ENCODE data around the gene NAV3.

The NAV3 gene

GRCh38 chr12:78145398-78145797 is 314.7 kb downstream of the NAV3 start:
- no peaks in the 10 kb centered on the region for H3K9me3 ChIP-seq (ENCODE audit: control insufficient read depth, insufficient read depth, low read length)
- no peak overlapping the region for H3K9ac ChIP-seq (ENCODE audit: low read depth, low read length)
- H3K27me3 ChIP-seq (ENCODE audit: control insufficient read depth, insufficient read depth, low read length), result no peaks in the 10 kb centered on the region
- H3K36me3 ChIP-seq (ENCODE audit: control insufficient read depth, insufficient read depth, low read length), result no peaks in the 10 kb centered on the region
- no peak overlapping the region for H3K4me3 ChIP-seq (ENCODE audit: low read depth, low read length)
- no peaks in the 10 kb centered on the region for H3K4me1 ChIP-seq (ENCODE audit: control insufficient read depth, insufficient read depth, low read length)

- Histone ChIP-seq H3K4me3 (ENCODE audit: low read depth, low read length) (no peak overlapping the region), H3K9me3 (ENCODE audit: control insufficient read depth, insufficient read depth, low read length) (no peaks in the 10 kb centered on the region), H3K9ac (ENCODE audit: low read depth, low read length) (no peak overlapping the region), H3K27me3 (ENCODE audit: control insufficient read depth, insufficient read depth, low read length) (no peaks in the 10 kb centered on the region), H3K36me3 (ENCODE audit: control insufficient read depth, insufficient read depth, low read length) (no peaks in the 10 kb centered on the region), H3K4me1 (ENCODE audit: control insufficient read depth, insufficient read depth, low read length) (no peaks in the 10 kb centered on the region)
Observed at GRCh38 chr12:78146365-78146772, 315.7 kb downstream of the NAV3 start.

- Histone ChIP-seq H3K9ac (ENCODE audit: low read depth, low read length) (no peak overlapping the region), H3K4me1 (ENCODE audit: control insufficient read depth, insufficient read depth, low read length) (no peaks in the 10 kb centered on the region), H3K4me3 (ENCODE audit: low read depth, low read length) (no peak overlapping the region), H3K36me3 (ENCODE audit: control insufficient read depth, insufficient read depth, low read length) (no peaks in the 10 kb centered on the region), H3K27me3 (ENCODE audit: control insufficient read depth, insufficient read depth, low read length) (no peaks in the 10 kb centered on the region), H3K9me3 (ENCODE audit: control insufficient read depth, insufficient read depth, low read length) (no peaks in the 10 kb centered on the region)
Observed at GRCh38 chr12:78149459-78149858, 318.8 kb downstream of the NAV3 start.

GRCh38 chr12:78155546-78155945 is 324.9 kb downstream of the NAV3 start:
- Histone ChIP-seq H3K9me3 (ENCODE audit: control insufficient read depth, insufficient read depth, low read length) (no peaks in the 10 kb centered on the region), H3K9ac (ENCODE audit: low read depth, low read length) (no peak overlapping the region), H3K4me1 (ENCODE audit: control insufficient read depth, insufficient read depth, low read length) (no peaks in the 10 kb centered on the region), H3K27me3 (ENCODE audit: control insufficient read depth, insufficient read depth, low read length) (no peaks in the 10 kb centered on the region), H3K36me3 (ENCODE audit: control insufficient read depth, insufficient read depth, low read length) (no peaks in the 10 kb centered on the region), H3K4me3 (ENCODE audit: low read depth, low read length) (no peak overlapping the region)

- H3K4me1 ChIP-seq (ENCODE audit: control insufficient read depth, insufficient read depth, low read length), result no peaks in the 10 kb centered on the region
- H3K9me3 ChIP-seq (ENCODE audit: control insufficient read depth, insufficient read depth, low read length), result no peaks in the 10 kb centered on the region
- no peaks in the 10 kb centered on the region for H3K27me3 ChIP-seq (ENCODE audit: control insufficient read depth, insufficient read depth, low read length)
- no peaks in the 10 kb centered on the region for H3K36me3 ChIP-seq (ENCODE audit: control insufficient read depth, insufficient read depth, low read length)
- H3K9ac ChIP-seq (ENCODE audit: low read depth, low read length), result no peak overlapping the region
- H3K4me3 ChIP-seq (ENCODE audit: low read depth, low read length), result no peak overlapping the region
Observed at GRCh38 chr12:78156751-78157150, 326.1 kb downstream of the NAV3 start.

- Histone ChIP-seq H3K4me1 (ENCODE audit: control insufficient read depth, insufficient read depth, low read length) (no peaks in the 10 kb centered on the region), H3K27me3 (ENCODE audit: control insufficient read depth, insufficient read depth, low read length) (no peaks in the 10 kb centered on the region), H3K36me3 (ENCODE audit: control insufficient read depth, insufficient read depth, low read length) (no peaks in the 10 kb centered on the region), H3K4me3 (ENCODE audit: low read depth, low read length) (no peak overlapping the region), H3K9me3 (ENCODE audit: control insufficient read depth, insufficient read depth, low read length) (no peaks in the 10 kb centered on the region), H3K9ac (ENCODE audit: low read depth, low read length) (no peak overlapping the region)
Observed at GRCh38 chr12:78157199-78157598, 326.5 kb downstream of the NAV3 start.

- Histone ChIP-seq H3K36me3 (ENCODE audit: control insufficient read depth, insufficient read depth, low read length) (no peaks in the 10 kb centered on the region), H3K9ac (ENCODE audit: low read depth, low read length) (no peak overlapping the region), H3K4me3 (ENCODE audit: low read depth, low read length) (no peak overlapping the region), H3K4me1 (ENCODE audit: control insufficient read depth, insufficient read depth, low read length) (no peaks in the 10 kb centered on the region), H3K9me3 (ENCODE audit: control insufficient read depth, insufficient read depth, low read length) (no peaks in the 10 kb centered on the region), H3K27me3 (ENCODE audit: control insufficient read depth, insufficient read depth, low read length) (no peaks in the 10 kb centered on the region)
Observed at GRCh38 chr12:78164154-78164553, 333.5 kb downstream of the NAV3 start.

GRCh38 chr12:78167510-78167909 is 336.8 kb downstream of the NAV3 start:
- no peak overlapping the region for H3K4me3 ChIP-seq (ENCODE audit: low read depth, low read length)
- no peaks in the 10 kb centered on the region for H3K9me3 ChIP-seq (ENCODE audit: control insufficient read depth, insufficient read depth, low read length)
- H3K27me3 ChIP-seq (ENCODE audit: control insufficient read depth, insufficient read depth, low read length), result no peaks in the 10 kb centered on the region
- no peaks in the 10 kb centered on the region for H3K4me1 ChIP-seq (ENCODE audit: control insufficient read depth, insufficient read depth, low read length)
- H3K9ac ChIP-seq (ENCODE audit: low read depth, low read length), result no peak overlapping the region
- no peaks in the 10 kb centered on the region for H3K36me3 ChIP-seq (ENCODE audit: control insufficient read depth, insufficient read depth, low read length)

- no peaks in the 10 kb centered on the region for H3K4me1 ChIP-seq (ENCODE audit: control insufficient read depth, insufficient read depth, low read length)
- H3K27me3 ChIP-seq (ENCODE audit: control insufficient read depth, insufficient read depth, low read length), result no peaks in the 10 kb centered on the region
- H3K9me3 ChIP-seq (ENCODE audit: control insufficient read depth, insufficient read depth, low read length), result no peaks in the 10 kb centered on the region
- H3K4me3 ChIP-seq (ENCODE audit: low read depth, low read length), result no peak overlapping the region
- no peaks in the 10 kb centered on the region for H3K36me3 ChIP-seq (ENCODE audit: control insufficient read depth, insufficient read depth, low read length)
- H3K9ac ChIP-seq (ENCODE audit: low read depth, low read length), result no peak overlapping the region
Observed at GRCh38 chr12:78171061-78171460, 340.4 kb downstream of the NAV3 start.

GRCh38 chr12:78176643-78177042 is 345.9 kb downstream of the NAV3 start:
- Histone ChIP-seq H3K4me1 (ENCODE audit: control insufficient read depth, insufficient read depth, low read length) (no peaks in the 10 kb centered on the region), H3K27me3 (ENCODE audit: control insufficient read depth, insufficient read depth, low read length) (no peaks in the 10 kb centered on the region), H3K9me3 (ENCODE audit: control insufficient read depth, insufficient read depth, low read length) (no peaks in the 10 kb centered on the region), H3K9ac (ENCODE audit: low read depth, low read length) (no peak overlapping the region), H3K4me3 (ENCODE audit: low read depth, low read length) (no peak overlapping the region), H3K36me3 (ENCODE audit: control insufficient read depth, insufficient read depth, low read length) (no peaks in the 10 kb centered on the region)

- H3K4me3 ChIP-seq (ENCODE audit: low read depth, low read length), result no peak overlapping the region
- no peaks in the 10 kb centered on the region for H3K36me3 ChIP-seq (ENCODE audit: control insufficient read depth, insufficient read depth, low read length)
- H3K9ac ChIP-seq (ENCODE audit: low read depth, low read length), result no peak overlapping the region
- no peaks in the 10 kb centered on the region for H3K4me1 ChIP-seq (ENCODE audit: control insufficient read depth, insufficient read depth, low read length)
- no peaks in the 10 kb centered on the region for H3K27me3 ChIP-seq (ENCODE audit: control insufficient read depth, insufficient read depth, low read length)
- H3K9me3 ChIP-seq (ENCODE audit: control insufficient read depth, insufficient read depth, low read length), result no peaks in the 10 kb centered on the region
Observed at GRCh38 chr12:78177298-78177697, 346.6 kb downstream of the NAV3 start.

- Histone ChIP-seq H3K4me1 (ENCODE audit: control insufficient read depth, insufficient read depth, low read length) (no peaks in the 10 kb centered on the region), H3K4me3 (ENCODE audit: low read depth, low read length) (no peak overlapping the region), H3K9ac (ENCODE audit: low read depth, low read length) (no peak overlapping the region), H3K9me3 (ENCODE audit: control insufficient read depth, insufficient read depth, low read length) (no peaks in the 10 kb centered on the region), H3K36me3 (ENCODE audit: control insufficient read depth, insufficient read depth, low read length) (no peaks in the 10 kb centered on the region), H3K27me3 (ENCODE audit: control insufficient read depth, insufficient read depth, low read length) (no peaks in the 10 kb centered on the region)
Observed at GRCh38 chr12:78179346-78179745, 348.7 kb downstream of the NAV3 start.
